Mammary epithelial cell (primary cell): Measurements from ENCODE around the gene PTRH1.

Experiments
- EZH2 ChIP-seq: IDR thresholded peaks from 2 replicates; pipeline ENCODE4 v1.6.1; 2012; ENCODE audit warnings: low read length, inconsistent platforms, borderline replicate concordance
- TF ChIP-seq, protein P1 (sequence below), 2 donors: IDR thresholded peaks in 1 of 2; conservative IDR thresholded peaks in 1 of 2; 2 replicates each; pipeline ENCODE4 v1.5.1; 2011 to 2012; ENCODE audit warnings: inconsistent platforms in 2 of 2, low read length in 2 of 2, mild to moderate bottlenecking in 2 of 2, control low read depth in 1 of 2, low read depth in 1 of 2; ENCODE audit not compliant: insufficient read depth in 1 of 2; ENCODE audit errors: extremely low read depth in 1 of 2

DNA sequence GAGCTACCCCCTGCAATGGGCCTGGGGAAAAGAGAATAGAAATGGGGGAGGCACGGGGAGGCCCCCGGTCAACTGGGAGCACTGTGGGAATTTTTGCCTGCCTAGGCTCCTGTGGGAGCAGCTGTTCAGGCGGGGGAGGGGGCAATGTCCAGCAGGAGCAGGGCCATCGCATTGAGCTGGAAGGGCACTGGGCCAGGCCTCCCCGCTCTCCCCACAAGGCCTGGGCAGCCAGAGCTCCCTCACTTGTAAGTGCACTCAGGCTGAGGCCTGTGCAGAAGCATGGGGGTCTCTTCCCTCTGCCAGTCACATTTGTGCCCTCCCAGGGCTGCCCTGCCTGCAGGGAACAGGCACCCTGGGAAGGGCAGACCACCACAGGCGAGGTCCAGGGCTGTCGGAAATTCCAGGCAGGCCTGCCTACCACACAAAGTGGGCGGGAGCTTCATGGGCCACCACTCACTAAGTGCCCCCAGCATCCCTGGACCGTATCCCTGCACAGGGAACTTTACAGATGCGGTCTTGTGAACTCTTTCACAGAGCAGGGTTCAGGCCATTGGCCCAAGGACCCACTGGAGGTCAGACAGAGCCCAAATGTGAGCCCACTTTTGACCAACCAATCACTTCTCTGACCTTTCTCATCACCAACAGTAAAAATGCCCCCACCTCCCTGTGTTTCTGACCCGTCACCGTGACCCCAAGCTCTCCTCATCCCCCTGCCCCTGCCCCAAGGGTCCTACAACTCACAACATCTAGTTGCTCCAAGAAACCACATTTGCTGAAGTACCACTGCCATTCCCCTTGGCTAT, 9.7 kb downstream of the PTRH1 start:
- TF ChIP-seq, protein P1, sequence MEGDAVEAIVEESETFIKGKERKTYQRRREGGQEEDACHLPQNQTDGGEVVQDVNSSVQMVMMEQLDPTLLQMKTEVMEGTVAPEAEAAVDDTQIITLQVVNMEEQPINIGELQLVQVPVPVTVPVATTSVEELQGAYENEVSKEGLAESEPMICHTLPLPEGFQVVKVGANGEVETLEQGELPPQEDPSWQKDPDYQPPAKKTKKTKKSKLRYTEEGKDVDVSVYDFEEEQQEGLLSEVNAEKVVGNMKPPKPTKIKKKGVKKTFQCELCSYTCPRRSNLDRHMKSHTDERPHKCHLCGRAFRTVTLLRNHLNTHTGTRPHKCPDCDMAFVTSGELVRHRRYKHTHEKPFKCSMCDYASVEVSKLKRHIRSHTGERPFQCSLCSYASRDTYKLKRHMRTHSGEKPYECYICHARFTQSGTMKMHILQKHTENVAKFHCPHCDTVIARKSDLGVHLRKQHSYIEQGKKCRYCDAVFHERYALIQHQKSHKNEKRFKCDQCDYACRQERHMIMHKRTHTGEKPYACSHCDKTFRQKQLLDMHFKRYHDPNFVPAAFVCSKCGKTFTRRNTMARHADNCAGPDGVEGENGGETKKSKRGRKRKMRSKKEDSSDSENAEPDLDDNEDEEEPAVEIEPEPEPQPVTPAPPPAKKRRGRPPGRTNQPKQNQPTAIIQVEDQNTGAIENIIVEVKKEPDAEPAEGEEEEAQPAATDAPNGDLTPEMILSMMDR (conservative IDR thresholded peaks at IDR 0.05 in 1 of 2, IDR thresholded peaks at IDR 0.05 in 1 of 2; ENCODE audit: extremely low read depth in 1 of 2, insufficient read depth in 1 of 2, low read depth in 1 of 2, low read length in 2 of 2), result no peak
- no peak for TF ChIP-seq EZH2
